Measurements from ENCODE around the gene CADM2.

CADM2 gene

DNA sequence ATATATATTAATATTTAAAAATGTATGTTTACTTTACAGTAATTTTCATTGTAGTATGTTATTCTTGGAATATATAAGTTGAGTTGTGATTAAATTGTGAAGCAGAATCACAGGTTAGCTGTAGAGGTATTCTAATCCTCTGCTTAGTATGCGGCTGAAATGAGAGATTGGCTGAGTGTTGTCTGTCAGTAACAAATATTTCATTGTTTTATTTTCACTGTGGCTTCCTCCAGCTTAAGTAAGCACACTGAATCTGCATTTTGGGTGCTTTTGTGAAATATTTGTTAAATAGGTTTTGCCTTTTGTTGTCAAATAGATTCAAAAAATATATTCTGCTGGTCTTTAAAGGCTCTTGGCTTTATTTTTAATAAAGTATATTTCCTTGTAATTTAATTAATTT lies 357.5 kb downstream of the CADM2 start:
- no peak for DNase-seq (ENCODE audit: low read depth)
- H3K4me3 ChIP-seq (ENCODE audit: control insufficient read depth, low read depth, low read length), result no peak overlapping the region
- TF ChIP-seq, protein P1, sequence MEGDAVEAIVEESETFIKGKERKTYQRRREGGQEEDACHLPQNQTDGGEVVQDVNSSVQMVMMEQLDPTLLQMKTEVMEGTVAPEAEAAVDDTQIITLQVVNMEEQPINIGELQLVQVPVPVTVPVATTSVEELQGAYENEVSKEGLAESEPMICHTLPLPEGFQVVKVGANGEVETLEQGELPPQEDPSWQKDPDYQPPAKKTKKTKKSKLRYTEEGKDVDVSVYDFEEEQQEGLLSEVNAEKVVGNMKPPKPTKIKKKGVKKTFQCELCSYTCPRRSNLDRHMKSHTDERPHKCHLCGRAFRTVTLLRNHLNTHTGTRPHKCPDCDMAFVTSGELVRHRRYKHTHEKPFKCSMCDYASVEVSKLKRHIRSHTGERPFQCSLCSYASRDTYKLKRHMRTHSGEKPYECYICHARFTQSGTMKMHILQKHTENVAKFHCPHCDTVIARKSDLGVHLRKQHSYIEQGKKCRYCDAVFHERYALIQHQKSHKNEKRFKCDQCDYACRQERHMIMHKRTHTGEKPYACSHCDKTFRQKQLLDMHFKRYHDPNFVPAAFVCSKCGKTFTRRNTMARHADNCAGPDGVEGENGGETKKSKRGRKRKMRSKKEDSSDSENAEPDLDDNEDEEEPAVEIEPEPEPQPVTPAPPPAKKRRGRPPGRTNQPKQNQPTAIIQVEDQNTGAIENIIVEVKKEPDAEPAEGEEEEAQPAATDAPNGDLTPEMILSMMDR (IDR thresholded peaks at IDR 0.05; ENCODE audit: control insufficient read depth, insufficient read depth, low read depth, low read length, missing control alignments), result no peak

DNA sequence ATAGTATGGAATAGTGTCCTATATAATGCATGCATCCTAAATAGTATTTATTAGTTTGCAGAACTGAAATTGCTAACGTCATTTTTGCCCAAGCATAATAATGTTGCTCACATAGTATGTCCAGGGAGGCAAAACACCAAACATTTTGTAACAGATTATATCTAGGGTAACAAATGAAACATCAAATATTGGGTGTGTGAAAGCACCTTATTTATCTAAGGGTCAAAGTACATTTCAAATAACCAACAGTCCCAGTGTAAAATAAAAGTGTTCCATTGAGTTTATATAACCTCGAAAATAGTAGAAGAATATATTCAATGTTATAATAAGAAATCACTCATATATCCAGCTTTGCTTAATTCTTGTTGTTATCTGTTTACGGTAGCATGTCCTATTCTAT lies 363.1 kb downstream of the CADM2 start:
- H3K4me3 ChIP-seq (ENCODE audit: control insufficient read depth, low read depth, low read length), result no peak overlapping the region
- no peak for DNase-seq (ENCODE audit: low read depth)
- TF ChIP-seq, protein P1 (IDR thresholded peaks at IDR 0.05; ENCODE audit: control insufficient read depth, insufficient read depth, low read depth, low read length, missing control alignments), result no peak

DNA sequence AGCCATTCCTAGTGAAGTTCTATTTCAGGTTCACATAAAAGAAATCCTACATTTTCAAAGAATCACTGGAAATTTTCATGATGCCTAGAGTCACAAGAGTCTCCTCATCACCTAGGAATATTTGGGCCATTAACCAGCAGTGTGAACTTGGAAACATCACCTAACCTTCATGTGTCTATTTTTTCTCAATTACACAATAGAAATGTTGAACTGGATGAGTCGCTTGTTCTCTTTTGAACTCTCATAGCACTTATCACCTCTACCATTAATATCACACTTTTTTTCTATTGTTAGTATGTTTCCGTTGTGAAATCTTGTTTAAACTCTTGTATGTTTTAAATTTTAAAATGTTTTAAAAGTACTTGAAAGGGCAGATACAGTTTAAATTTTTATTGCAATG lies 371.3 kb downstream of the CADM2 start:
- H3K4me3 ChIP-seq (ENCODE audit: control insufficient read depth, low read depth, low read length), result no peak overlapping the region
- DNase-seq (ENCODE audit: low read depth), result no peak
- TF ChIP-seq, protein P1 (IDR thresholded peaks at IDR 0.05; ENCODE audit: control insufficient read depth, insufficient read depth, low read depth, low read length, missing control alignments), result no peak

DNA sequence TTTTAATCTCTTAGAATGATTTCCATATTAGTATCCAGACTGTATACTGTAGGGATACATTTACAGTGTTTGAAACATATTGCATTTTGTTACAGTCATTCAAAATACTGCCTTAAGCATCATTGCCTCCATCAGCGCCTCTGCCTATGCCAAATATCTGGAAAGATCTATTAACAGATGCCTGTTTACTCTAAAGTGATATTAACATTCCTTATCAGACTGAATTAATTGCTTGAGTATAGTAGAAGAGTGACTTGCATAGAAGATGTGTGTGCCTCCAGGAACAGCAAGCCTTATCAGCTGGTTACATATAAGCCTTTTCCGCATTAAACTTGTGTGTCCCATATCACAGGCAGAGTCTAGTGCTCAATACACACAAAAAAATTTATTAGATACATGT lies 379.1 kb downstream of the CADM2 start:
- DNase-seq (ENCODE audit: low read depth), result no peak
- H3K4me3 ChIP-seq (ENCODE audit: control insufficient read depth, low read depth, low read length), result no peak overlapping the region
- TF ChIP-seq, protein P1 (IDR thresholded peaks at IDR 0.05; ENCODE audit: control insufficient read depth, insufficient read depth, low read depth, low read length, missing control alignments), result no peak

DNA sequence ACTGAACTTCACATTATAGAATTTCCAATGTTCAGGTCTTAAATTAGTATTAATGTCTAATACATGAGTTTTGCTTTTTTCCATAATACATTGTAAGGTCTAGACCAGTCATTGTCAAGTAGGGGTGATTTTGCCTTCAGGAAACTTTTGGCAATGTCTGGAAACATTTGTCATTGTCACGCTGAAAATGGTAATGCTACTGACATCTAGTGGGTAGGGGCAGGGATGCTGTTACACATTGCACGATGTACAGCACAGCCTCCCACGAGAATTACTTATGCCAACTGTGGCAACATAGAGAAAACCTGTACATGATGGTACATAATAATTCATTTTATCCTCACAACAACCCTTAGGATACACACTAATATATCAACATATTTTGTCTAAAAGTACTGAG lies 384.1 kb downstream of the CADM2 start:
- TF ChIP-seq, protein P1 (IDR thresholded peaks at IDR 0.05; ENCODE audit: control insufficient read depth, insufficient read depth, low read depth, low read length, missing control alignments), result no peak
- H3K4me3 ChIP-seq (ENCODE audit: control insufficient read depth, low read depth, low read length), result no peak overlapping the region
- no peak for DNase-seq (ENCODE audit: low read depth)

DNA sequence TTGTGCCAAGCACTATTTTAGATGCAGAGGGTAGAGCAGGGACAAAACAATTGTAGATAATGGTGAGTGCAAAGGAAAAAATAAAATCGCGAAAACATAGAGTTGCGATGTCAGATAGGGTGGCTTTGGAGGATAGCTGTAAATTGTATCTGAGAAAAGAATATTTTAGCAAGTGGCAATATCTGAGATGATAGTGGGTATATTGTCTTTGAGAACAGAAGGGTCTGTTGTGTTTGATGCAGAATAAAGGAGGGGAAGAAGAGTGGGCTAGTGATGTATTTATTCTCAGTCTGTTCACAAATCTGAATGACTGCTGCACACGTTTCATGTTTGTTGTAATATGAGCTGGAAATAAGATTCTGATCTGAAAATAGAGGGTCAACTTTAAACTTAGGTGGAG lies 396.8 kb downstream of the CADM2 start:
- TF ChIP-seq, protein P1 (IDR thresholded peaks at IDR 0.05; ENCODE audit: control insufficient read depth, insufficient read depth, low read depth, low read length, missing control alignments), result no peak
- DNase-seq (ENCODE audit: low read depth), result no peak
- H3K4me3 ChIP-seq (ENCODE audit: control insufficient read depth, low read depth, low read length), result no peak overlapping the region
